GM18868 (cell line): Measurements from ENCODE around the gene GLS.
"Not testable (repeated sequence)": the region's sequence is repeated elsewhere in the genome, so short reads cannot be mapped to it uniquely, and the experiment has no call there.

Experiments used
- ATAC-seq: cut with Tn5 transposase; IDR thresholded peaks from one replicate; pipeline ENCODE4 v1.9.1; 2021; ENCODE audit warnings: mild to moderate bottlenecking, moderate library complexity; ENCODE audit not compliant: unreplicated experiment

GLS gene

DNA sequence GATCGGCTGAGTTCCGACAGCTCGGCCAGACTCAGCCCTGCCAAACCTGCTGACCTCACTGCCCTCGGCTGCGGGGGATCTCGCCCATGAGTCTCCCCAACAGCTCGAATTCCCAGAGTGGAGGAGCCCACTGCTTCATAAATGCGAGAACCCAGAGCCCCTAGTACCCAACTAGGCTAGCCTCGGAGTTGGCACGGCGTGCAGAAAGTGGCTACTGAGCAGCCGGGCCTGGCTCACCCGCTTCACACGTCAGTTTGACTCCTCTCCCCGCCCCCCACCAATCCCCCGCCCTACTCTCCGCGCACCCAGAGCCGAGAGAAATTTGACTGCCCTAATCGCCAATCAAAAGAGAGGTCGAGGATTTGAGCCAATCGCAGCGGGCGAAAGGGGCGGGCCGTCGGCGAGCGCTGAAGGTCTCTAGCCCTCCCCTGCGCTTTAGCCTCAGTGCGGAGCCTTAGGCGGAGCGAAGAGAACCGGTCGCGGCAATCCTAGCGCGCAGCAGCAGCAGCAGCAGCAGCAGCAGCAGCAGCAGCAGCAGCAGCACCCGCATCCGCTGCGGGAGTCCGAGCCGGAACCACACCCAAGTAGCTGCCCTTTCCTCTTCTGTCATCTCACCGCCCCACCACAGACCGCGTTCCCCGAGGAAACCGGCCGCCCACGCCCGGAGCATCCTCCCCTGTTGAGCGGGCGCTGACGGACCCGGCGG is at the start of gene GLS:
GLS (plus strand) TSS at position 444 of the 706 bp plus-strand sequence. CDS start 264 bp downstream, outside the sequence.
- ATAC-seq: peak; percentile 75

DNA sequence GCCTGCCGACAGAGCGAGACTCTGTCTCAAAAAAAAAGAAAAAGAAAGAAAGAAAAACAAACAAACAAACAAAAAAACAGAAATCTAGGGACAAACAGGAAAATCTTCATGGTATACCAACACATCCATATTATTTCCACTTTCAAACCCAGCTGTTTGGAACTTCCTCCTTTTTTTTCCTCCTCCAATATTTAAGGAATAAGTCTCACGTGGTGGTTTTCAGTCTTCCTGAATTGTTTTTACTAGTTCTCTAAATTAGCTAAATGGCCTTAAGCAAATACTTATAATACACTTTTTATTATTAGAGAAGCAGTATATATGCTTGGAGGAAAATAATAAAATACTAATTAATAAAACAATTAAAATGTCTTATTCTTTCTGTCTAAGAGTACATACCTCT is 48.7 kb upstream of the GLS start:
- no peak for ATAC-seq

DNA sequence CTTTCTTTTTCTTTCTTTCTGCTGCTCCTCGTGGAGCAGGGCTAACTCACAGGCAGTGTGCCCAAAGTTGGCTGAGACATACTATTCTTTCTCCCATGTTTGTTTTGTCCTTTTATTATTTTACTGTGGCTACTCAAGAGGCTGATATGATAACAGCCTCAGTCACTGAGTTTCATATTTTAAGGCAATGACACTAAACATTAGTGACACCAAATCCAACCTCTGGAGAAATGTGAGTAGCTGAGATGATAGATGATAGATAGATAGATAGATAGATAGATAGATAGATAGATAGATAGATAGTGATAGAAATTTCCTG is 45.8 kb upstream of the GLS start:
- ATAC-seq: no peak

DNA sequence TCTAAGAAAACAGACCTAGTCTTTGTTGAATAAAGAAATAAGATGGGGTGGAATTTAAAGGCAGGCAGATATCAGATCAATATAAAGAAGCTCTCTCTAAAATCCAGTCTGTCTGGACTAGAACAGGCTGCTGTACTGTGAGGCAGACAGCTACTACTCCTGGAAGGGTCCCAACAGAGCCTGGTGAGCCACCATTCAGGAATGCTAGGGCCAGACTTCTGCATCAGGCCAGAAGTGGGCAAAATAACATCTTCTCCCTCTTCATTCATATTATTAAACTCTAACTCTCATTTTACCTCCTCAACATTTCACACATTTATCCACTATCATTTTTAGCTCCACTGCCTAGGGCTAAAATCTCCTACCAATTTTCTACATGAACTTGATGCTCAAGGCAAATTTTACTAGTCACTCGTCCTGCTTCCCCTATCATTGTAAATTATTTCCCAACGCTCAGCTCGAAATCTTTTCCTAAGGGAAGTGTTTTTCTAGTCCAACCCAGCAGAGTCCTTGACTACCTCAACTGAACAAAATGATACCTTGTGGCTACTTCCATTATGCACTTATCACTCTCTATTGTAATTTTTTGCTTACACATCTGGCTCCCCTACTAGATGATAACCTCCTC is 45.2 kb upstream of the GLS start:
- no peak for ATAC-seq

DNA sequence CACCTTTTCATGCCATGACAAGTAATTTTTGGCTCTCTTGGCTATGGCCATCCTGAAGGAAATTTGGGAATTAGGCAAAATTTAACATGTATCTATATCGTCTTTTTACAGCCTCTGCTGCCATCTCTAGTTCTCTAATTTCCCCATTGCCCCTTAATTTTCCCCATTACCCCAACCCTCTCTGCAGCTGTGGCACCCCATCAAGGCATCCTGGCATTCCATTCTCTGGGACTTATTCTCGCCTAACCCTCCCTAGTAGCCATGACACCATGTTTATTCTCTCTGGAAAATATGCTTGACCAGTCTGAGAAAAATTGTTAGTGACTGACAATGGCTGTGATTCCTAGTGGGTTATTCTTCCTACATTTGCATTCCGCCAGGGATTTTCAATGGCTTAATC is 43.9 kb upstream of the GLS start:
- no peak for ATAC-seq

DNA sequence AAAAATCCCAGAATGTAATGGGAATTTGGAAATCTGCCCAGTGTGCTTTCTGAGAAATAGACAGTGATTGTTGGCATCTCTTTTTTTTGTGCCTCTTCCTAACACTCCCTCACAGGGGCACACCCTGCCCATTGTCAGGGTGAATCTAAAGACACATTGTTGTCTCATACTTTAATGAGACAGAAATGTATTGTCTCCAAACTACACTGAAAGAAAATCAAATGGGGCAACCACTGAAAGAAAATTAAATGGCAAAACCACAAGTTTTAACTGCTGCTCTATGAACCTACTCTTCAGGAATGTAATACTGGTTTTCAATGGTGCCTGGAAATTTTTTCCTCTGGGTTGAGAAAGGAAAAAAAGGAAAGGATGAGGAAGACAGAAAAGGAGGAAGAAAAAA is 43.2 kb upstream of the GLS start:
- ATAC-seq: no peak

DNA sequence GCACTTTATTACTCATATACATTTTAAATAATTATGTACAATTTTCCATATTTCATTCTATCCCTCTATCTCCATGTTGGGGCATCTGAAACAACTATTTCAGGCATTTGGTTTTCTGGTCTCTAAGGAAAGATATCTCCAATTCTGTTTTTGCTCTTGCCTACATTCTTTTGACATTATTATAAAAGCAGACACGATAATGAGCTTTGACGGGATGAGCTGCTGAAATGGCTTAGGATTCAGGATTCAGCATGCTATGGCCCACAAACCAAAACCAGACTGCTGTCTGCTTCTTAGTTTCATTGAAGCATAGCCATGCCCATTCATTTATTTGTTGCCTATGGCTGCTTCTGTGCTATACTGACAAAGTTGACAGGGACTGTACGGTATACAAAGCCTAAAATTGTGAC is 42.7 kb upstream of the GLS start:
- no peak for ATAC-seq

DNA sequence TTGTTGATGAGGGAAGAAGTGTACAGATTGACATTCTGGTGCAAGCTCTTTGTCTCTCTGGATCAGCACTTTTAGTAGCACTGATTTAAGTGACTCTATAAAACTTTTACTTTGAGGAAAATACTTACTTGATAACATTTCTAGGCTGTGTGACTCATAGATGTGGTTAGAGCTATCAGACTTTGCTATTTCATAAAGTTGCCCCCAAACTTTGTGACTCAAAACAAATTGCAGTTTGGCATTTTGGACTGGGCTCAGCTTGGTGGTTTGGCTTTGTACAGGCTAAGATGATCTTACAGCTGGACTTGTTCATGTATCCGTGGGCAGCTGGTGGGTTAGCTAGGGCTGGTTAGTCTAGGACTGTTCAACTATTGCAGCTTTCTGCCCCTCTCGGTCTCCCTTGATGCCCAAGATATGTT is 42.1 kb upstream of the GLS start:
- ATAC-seq: no peak

DNA sequence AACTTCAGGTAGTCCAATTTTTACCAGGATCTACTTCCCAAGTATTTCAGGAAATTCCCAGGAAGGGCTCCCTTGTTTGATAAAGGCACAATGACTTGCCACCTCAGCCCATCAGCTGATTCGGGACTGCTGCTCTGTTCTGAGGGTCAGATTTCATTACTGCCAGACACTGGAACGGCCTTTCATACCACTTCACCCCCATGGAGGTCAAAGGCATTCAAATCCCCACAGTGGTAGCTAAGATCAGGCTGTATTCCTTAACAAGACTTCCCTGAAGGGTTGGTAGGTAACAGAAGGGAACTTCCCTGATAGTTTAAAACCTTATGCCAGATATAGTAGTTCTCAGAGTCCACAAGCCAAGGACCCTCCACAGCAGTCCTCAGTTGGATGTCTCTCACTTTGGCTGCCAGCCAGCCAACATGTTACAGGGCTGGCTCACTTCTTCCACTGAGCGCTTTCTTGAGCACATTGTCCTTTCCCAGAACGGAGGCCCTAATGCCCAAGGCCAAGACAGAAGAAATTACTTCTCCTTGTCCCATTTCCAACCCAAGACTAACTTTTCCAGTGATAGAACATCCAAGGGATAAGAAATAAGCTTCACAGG is 40.0 kb upstream of the GLS start:
- no peak for ATAC-seq

DNA sequence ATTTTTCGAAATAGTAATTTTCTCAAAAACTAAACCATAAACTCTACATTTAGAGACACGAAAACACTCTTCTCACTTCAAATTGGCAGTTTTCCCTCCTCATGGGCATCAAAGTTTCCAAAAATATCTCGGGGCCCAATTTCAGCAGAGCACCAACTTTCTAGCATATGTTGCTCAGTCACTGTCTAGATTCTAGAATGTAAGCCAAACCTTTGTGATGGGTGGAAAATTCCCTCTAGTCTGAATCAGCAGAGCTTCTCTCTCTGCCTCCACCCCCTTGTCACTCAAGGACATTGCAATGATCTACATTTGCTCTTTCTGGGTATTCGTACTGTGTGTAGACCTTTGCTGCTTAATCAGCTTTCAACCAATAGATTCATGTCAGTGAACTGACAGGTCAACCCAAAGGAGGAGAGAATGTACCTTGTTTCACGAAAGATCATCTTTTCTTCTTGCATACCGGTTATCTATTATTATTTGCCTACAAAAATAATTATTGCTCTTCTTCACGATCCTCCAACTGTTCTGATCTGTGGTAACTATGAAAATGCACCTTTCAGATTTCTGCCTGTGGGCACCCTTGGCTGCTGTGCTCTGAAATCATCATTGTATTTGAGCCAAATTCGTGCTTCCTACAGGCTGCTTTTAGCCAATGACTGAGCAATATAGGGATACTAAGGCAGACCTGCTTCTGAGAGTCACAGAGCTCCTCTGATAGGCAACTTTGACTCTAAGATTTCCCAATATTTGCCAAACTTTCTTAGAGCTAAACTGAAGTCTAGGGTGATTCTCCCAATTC is 38.7 kb upstream of the GLS start:
- no peak for ATAC-seq

DNA sequence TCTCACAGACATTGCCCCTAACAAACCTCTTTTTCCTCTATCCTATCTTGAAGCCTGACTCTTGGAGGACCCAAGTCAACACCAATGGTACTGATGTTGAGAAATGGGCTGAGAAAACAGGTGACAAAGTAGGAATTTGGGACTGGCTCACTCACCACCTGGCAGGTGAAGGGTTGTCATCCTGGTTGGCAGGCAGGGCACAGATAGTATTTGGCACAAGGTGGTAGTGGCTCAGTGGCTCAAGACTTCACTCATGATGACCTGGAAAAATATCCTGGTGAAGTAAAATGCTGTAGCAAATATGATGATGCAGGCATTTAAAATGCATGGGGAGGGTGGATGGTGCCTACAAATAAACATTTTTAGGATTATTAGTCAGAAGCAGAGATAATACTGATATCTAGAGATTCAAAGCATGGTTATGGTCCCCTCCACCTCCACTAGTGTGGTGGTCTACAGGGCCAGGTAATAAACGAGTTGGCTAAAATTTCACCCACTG is 38.0 kb upstream of the GLS start:
- no peak for ATAC-seq

DNA sequence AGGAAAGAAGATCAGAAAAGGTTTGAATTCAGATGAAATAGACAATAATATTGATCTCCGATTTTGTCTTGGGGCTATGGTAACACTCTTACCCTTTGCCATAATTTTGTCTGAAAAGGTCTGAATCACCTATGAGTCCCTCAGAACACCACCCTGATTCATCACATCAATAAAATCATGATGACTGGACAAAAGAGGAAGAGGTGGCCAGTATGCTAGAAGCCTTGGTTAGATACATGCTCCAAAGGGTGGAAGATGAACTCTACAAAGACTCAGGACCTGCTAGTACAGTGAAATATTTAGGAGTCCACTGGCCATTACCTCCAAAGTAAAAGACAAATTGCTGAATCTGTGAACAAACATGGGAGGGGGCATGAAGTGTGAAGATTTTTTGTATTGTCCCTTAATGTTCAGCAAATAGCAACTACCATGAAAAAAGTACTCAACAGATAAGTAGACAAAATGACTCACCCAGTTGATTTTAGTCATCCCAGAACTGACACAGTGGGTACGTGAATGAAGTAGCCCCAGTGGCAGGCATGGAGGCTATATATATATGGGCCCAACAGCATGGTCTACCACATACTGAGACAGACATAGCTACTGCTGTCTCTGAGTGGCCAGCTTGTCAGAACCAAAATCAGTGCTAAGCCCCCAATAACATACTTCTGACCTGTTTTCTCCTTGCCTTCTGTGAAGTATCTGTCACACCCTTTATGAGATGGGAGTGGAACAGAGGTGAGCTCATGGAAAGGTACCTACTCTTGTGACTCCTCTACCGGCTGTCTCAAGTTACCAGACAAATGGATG is 36.5 kb upstream of the GLS start:
- ATAC-seq: peak; percentile 99

DNA sequence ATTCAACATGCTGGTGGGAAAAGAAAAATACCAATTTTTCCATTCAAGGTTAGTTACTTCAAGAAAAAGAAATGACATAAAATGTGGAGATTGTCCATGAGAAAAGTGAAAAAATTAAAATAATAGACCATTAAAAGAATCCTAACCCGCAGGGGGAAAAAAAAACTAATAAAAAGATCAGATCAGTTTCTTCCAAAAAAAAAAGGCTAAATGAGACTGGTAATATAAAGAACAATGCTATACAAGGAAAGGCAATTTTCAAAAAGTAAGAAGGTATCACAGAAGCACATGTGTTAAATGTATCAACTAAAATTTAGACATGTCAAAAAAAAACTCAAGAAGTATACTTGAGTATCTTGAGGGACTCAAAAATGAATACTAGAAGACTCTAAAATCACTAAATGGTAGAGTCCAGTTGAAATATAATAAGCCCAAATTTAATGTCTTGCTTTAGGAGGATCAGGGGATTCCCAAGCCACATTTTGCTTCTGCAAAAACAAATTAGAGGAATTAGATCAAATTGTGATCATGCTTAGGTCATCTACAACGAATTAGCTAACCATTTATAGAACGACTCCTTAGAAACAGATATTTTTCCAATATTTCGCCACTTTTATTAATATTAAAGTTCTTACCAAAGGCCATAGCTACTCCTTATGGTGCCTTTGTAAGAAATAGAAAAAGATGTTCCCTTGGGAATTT is 35.8 kb upstream of the GLS start:
- no peak for ATAC-seq

DNA sequence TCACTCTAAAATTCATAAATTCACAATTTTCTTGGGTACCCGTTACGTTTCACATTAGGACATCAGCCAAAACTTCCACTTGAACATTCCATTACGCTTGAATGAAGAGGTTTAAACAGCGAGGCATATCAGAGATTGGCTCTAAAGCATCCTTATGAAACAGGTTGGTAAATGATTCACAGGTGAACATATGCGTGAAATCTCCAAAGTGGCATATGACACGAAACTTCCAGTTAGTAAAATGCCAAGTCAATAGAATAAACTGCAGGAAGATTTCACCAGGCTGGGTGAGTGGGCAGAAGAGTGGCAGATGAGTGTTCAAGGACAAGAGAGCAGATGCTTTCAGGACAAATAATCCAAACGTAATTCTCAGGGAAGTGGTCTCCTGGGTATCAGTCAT is 33.9 kb upstream of the GLS start:
- no peak for ATAC-seq

DNA sequence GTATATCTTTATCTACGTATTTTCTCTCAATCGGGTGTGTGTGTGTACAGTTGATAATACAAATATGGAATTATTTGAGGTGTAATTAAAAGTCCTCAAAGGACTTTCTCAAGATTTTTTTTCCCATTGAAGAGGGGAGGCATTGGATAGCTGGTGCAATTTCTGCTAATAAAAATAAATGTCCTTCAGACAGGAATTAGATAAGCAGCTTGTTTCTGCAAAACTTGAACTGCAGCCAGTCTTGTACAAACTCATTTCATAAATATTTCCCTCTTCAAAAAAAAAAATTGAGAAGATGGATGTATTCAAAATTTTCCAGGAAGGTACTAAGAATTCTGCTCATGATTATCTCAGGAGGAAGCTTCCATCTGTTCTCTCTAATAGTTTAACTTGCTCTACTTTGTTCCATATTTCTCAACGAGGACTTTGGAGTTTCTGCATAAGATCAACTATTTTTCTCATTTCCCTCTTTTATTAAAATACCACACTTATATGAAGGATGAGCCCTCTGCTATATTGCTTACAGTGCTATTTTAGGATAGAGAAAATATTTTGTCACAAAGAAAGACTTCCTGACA is 33.0 kb upstream of the GLS start:
- ATAC-seq: no peak

DNA sequence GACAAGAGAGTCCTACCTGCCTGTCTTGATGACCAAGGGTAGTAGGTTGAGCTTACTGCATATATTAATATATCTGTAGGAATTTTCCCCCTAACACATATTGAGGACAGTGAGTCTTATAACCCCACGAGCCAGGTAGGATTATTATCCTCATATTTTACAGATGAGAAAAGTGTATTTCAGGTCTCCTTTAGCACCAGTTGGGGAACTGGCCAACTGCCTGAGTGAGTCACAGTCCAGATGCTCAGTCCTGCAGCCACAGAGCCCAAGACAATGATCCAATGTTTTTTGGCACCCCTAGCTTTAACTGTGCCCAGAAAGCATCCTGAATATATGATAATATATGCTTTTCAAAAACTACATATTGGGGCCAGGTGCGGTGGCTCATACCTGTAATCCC is 30.8 kb upstream of the GLS start:
- no peak for ATAC-seq

DNA sequence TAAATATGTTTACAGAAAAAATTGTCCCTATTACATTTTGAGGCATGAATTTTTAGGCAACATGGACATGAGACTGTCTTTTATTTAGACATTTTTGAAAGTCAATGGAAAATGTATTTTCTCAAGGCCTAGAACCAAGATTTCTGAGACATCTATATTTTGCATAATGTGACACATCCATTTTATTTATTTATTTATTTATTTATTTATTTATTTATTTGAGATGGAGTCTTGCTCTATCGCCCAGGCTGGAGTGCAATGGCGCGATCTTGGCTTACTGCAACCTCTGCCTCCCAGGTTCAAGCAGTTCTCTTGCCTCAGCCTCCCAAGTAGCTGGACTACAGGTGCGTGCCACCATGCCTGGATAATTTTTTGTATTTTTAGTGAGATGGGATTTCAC is 27.6 kb upstream of the GLS start:
- not testable (repeated sequence) for ATAC-seq

DNA sequence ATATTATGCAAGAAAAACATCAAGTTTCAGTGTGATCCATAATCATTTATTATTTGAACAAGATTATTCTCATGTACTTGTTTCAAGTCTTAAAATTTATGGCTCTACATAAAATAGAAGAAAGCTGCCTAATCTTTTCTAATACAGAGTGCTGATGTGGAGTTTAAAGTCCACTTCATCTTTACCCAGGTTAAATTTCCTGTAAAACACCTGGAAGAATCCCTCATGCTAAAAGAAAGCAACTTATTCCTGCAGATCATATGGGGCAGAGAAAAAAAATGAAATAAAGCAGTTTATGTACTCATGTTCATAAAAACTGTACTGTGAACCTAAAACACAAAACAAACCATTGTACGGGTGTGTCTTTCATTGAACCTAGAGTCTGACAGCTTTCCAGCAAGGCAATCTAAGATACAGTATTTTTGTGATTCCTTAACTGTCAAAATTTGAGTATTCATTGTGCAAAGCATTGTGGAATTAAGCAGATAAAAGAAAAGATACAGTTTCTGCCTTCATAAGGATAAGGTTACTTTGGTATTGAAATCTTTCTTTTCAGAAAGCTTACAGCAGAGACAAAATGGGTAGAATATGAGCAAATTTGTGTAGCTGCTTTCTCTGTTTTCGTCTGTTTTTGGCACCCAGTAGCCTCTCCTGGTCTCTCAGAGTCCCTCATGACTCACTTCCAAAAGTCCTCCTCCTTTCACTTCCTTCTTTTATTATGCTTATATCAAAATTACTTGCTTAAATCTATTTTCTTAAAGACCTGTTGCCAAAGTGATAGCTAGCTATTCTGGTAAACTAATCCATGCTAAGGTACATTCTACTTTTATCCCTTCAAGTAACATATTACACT is 26.9 kb upstream of the GLS start:
- peak; percentile 85 for ATAC-seq

DNA sequence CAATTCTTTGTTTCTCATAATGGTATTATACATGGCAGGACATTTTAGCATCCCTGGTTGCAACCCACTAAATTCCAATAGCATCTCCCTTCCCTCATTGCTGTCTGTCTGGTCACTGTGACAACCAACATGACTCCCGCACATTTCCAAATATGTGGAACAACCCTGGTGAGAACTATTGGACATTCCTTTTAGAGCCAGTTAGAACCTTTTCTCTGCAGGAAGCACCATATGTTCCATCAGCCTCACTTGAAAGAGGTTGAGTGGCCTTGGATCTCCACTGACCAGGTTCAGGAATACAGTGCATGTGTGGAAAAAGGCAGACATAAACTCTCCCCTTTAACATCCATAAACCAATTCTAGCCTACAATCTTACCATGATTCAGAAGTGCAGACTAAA is 25.9 kb upstream of the GLS start:
- ATAC-seq: no peak
